ENCODE measurements around the gene PCSK7.

DNA sequence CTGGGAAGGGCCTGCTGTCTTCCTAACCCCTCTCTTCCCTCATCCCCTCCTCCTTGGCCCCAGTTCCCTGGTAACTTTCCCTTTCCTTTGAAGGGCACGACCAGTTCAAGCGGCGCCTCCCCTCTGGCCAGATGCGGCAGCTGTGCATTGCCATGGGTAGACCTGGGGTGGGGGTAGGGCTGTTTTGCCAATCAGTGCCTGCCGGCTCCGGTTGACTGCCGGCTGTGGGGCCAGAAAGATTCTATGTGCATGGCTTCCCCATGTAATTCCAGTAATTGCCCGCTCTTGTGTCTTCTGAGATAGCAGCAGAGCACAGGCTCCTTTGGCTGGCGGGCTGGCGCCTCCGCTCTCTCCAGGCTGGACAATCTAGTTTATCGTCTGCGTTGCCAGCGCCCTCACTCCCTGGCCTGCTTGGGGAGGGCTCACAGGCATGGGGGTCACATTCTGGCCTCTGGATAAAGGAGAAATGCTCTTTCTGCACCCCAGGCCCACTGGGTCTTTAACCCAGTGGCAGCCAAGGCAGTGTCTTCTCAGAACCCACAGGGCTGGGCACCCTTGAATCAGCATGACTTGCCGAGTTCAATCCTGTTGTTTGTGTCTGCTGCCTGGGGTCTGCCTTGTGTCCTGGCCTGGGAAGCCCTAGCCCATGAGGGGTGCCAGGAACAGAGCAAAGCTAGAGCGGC, 43.9 kb downstream of the PCSK7 start:
- TF ChIP-seq SMC3 (IDR thresholded peaks at IDR 0.05; ENCODE audit: borderline replicate concordance, low read length): no peak
- TF ChIP-seq CBFB (IDR thresholded peaks at IDR 0.05; ENCODE audit: low read depth): no peak
- TF ChIP-seq BACH1 (IDR thresholded peaks at IDR 0.05; ENCODE audit: borderline replicate concordance): no peak
- TF ChIP-seq HDGF (IDR thresholded peaks at IDR 0.05): no peak
- no peak for TF ChIP-seq HDAC2 (IDR thresholded peaks at IDR 0.05)
- TF ChIP-seq ESRRA (IDR thresholded peaks at IDR 0.05; ENCODE audit: low read length): no peak
- TF ChIP-seq SPI1 (IDR thresholded peaks at IDR 0.05; ENCODE audit: borderline replicate concordance, insufficient read depth, low read depth, low read length): no peak
- no peak for TF ChIP-seq POLR2A (IDR thresholded peaks at IDR 0.05; ENCODE audit: low read depth, low read length)

All from GM12878 (cell line).